H1 (cell line): ENCODE data around the gene SMIM20. TPM values are rescaled to one million over a fixed set of nuclear protein-coding genes. Genes with fewer than 3 reads are reported as not detected.

ENCODE experiments used
- CTCF ChIA-PET: fragments of 300-600 bp; sonication (Branson Sonifier 250); formaldehyde crosslinking; loops from one replicate; lab custom pipeline; 2021; ENCODE audit not compliant: partially characterized antibody; lab: Charles Lee
- POLR2A ChIA-PET: fragments of 300-600 bp; sonication (Branson Sonifier 250); formaldehyde crosslinking; loops from one replicate; lab custom pipeline; 2021; ENCODE audit warnings: inconsistent platforms; ENCODE audit not compliant: partially characterized antibody; lab: Charles Lee
- DNase-seq, 2 experiments: peaks; one replicate each; pipeline versions ENCODE4 v3.0.0 to v3.0.0-alpha.2; 2010 to 2022; ENCODE audit warnings: low spot score in 2 of 2, low read depth in 1 of 2, mixed read lengths in 1 of 2
- FAIRE-seq: peaks from 2 replicates; lab custom pipeline; 2011; peaks lifted over from hg19 to GRCh38; lab: Jason Lieb, UNC
- H2AFZ ChIP-seq: 2 replicates; pipeline ENCODE4 v1.8.1; 2012; ENCODE audit warnings: low read length, inconsistent platforms
- H2AK5ac ChIP-seq: 2 replicates; pipeline ENCODE4 v1.6.1; 2013; ENCODE audit warnings: low read depth, low read length
- H2BK120ac ChIP-seq: replicated peaks from 2 replicates; pipeline ENCODE3; 2013; ENCODE audit warnings: low read depth, low read length, inconsistent platforms
- H2BK12ac ChIP-seq: 2 replicates; pipeline ENCODE4 v1.6.1; 2013; ENCODE audit warnings: low read depth, low read length
- H2BK15ac ChIP-seq: 2 replicates; pipeline ENCODE4 v1.6.1; 2013; ENCODE audit warnings: low read length
- H2BK20ac ChIP-seq: 2 replicates; pipeline ENCODE4 v1.6.1; 2013; ENCODE audit warnings: low read length
- H2BK5ac ChIP-seq: 2 replicates; pipeline ENCODE4 v1.6.1; 2013; ENCODE audit warnings: low read depth, low read length
- H3K14ac ChIP-seq: 2 replicates; pipeline ENCODE4 v1.6.1; 2013; ENCODE audit warnings: inconsistent platforms; ENCODE audit not compliant: insufficient read length
- H3K18ac ChIP-seq: 2 replicates; pipeline ENCODE4 v1.6.1; 2013; ENCODE audit warnings: low read length; ENCODE audit errors: extremely low read depth
- H3K23ac ChIP-seq: 2 replicates; pipeline ENCODE4 v1.6.1; 2013; ENCODE audit warnings: inconsistent platforms; ENCODE audit not compliant: insufficient read length
- H3K23me2 ChIP-seq: 2 replicates; pipeline ENCODE4 v1.6.1; 2013; ENCODE audit warnings: low read depth, low read length
- H3K27ac ChIP-seq: 2 replicates; pipeline ENCODE4 v1.6.1; 2011; ENCODE audit warnings: low read depth, low read length, inconsistent platforms
- H3K27me3 ChIP-seq, 4 experiments: replicated peaks in 1 of 4; 1 replicate in 1 of 4; 2 replicates in 3 of 4; pipeline versions ENCODE4 v1.6.1 to v1.8.1; 2011 to 2013; ENCODE audit warnings: low read length in 3 of 4, mild to moderate bottlenecking in 3 of 4, inconsistent platforms in 2 of 4, mixed read lengths in 2 of 4, moderate library complexity in 1 of 4; ENCODE audit not compliant: control insufficient read depth in 3 of 4, insufficient read depth in 3 of 4; ENCODE audit errors: extremely low read depth in 1 of 4
- H3K36me3 ChIP-seq, 4 experiments: 2 replicates each; pipeline versions ENCODE4 v1.6.1 to v1.8.1; 2011 to 2013; ENCODE audit warnings: mild to moderate bottlenecking in 4 of 4, low read length in 3 of 4, moderate library complexity in 2 of 4, control low read depth in 1 of 4, inconsistent platforms in 1 of 4; ENCODE audit not compliant: insufficient read depth in 4 of 4, control insufficient read depth in 2 of 4
- H3K4ac ChIP-seq: replicated peaks from 2 replicates; pipeline ENCODE3; 2013; ENCODE audit warnings: low read length, low read depth, mixed read lengths, inconsistent platforms; ENCODE audit not compliant: insufficient read length
- H3K4me1 ChIP-seq, 4 experiments: replicated peaks in 1 of 4; 1 replicate in 1 of 4; 2 replicates in 3 of 4; pipeline versions ENCODE4 v1.6.1 to v1.8.1; 2011 to 2013; ENCODE audit warnings: low read length in 3 of 4, inconsistent platforms in 2 of 4, mixed read lengths in 1 of 4; ENCODE audit not compliant: insufficient read depth in 4 of 4, control insufficient read depth in 3 of 4
- H3K4me2 ChIP-seq, 2 experiments: 2 replicates each; pipeline versions ENCODE4 v1.6.1 to v1.8.1; 2011 to 2013; ENCODE audit warnings: low read depth in 2 of 2, low read length in 2 of 2, control low read depth in 1 of 2, inconsistent platforms in 1 of 2, mild to moderate bottlenecking in 1 of 2; ENCODE audit not compliant: insufficient read depth in 1 of 2
- H3K4me3 ChIP-seq, 4 experiments: fragments of 200-600, 300-600 bp in 1 of 4; sonication (generic), shearing (Covaris generic), sonication (Bioruptor Twin) in 1 of 4; 2 replicates each; pipeline versions ENCODE4 v1.5.1 to v1.8.1; 2011 to 2016; ENCODE audit warnings: low read length in 4 of 4, low read depth in 3 of 4, control low read depth in 2 of 4, inconsistent platforms in 2 of 4, mild to moderate bottlenecking in 2 of 4, mixed read lengths in 1 of 4, moderate library complexity in 1 of 4; ENCODE audit not compliant: insufficient read depth in 2 of 4; ENCODE audit errors: extremely low read depth in 1 of 4
- H3K56ac ChIP-seq: replicated peaks from 2 replicates; pipeline ENCODE3; 2013; ENCODE audit warnings: low read depth, mild to moderate bottlenecking, mixed read lengths, low read length, inconsistent platforms; ENCODE audit not compliant: insufficient read length
- H3K79me1 ChIP-seq: 2 replicates; pipeline ENCODE4 v1.6.1; 2013; ENCODE audit warnings: low read depth, low read length, control low read depth
- H3K79me2 ChIP-seq, 2 experiments: 2 replicates each; pipeline versions ENCODE4 v1.6.1 to v1.8.1; 2012 to 2013; ENCODE audit warnings: low read length in 2 of 2, mild to moderate bottlenecking in 2 of 2, inconsistent platforms in 1 of 2; ENCODE audit not compliant: insufficient read depth in 2 of 2, control insufficient read depth in 1 of 2
- H3K9ac ChIP-seq, 4 experiments: replicated peaks in 1 of 4; 1 replicate in 1 of 4; 2 replicates in 3 of 4; pipeline versions ENCODE4 v1.6.1 to v1.8.1; 2011 to 2013; ENCODE audit warnings: low read depth in 3 of 4, low read length in 3 of 4, control low read depth in 2 of 4, mild to moderate bottlenecking in 2 of 4, moderate library complexity in 2 of 4, inconsistent platforms in 1 of 4; ENCODE audit errors: extremely low read depth in 1 of 4
- H3K9me3 ChIP-seq, 2 experiments: 2 replicates each; pipeline versions ENCODE4 v1.6.1 to v1.8.1; 2012 to 2013; ENCODE audit warnings: mild to moderate bottlenecking in 2 of 2, moderate library complexity in 2 of 2, control low read depth in 1 of 2, inconsistent platforms in 1 of 2, low read depth in 1 of 2, low read length in 1 of 2, mixed read lengths in 1 of 2; ENCODE audit not compliant: insufficient read depth in 2 of 2
- H4K20me1 ChIP-seq, 2 experiments: replicated peaks in 1 of 2; 2 replicates each; pipeline versions ENCODE3 to v1.8.1; 2011 to 2013; ENCODE audit warnings: inconsistent platforms in 2 of 2, low read length in 2 of 2, mild to moderate bottlenecking in 1 of 2; ENCODE audit not compliant: insufficient read depth in 2 of 2, control insufficient read depth in 1 of 2
- H4K5ac ChIP-seq: 2 replicates; pipeline ENCODE4 v1.6.1; 2013; ENCODE audit warnings: low read length, low read depth, mixed read lengths, inconsistent platforms; ENCODE audit not compliant: insufficient read length
- H4K8ac ChIP-seq: 2 replicates; pipeline ENCODE4 v1.8.0; 2013; ENCODE audit warnings: mild to moderate bottlenecking, moderate library complexity, low read length, inconsistent platforms; ENCODE audit not compliant: insufficient read depth; ENCODE audit errors: extremely low read depth
- H4K91ac ChIP-seq: replicated peaks from 2 replicates; pipeline ENCODE3; 2013; ENCODE audit warnings: low read length, mixed read lengths, inconsistent platforms; ENCODE audit not compliant: insufficient read length
- ASH2L ChIP-seq: fragments of 200-600, 300-600 bp; sonication (generic); IDR thresholded peaks from one replicate; pipeline ENCODE4 v1.7.1; 2017; ENCODE audit warnings: low read length
- CBX5 ChIP-seq: fragments of 300-800, 300-1000 bp; sonication (generic); IDR thresholded peaks from 2 replicates; pipeline ENCODE4 v1.7.1; 2016; ENCODE audit warnings: antibody characterized with exemption, low read length, low read depth
- CBX8 ChIP-seq: fragments of 300-800, 300-1000 bp; sonication (generic); IDR thresholded peaks from 2 replicates; pipeline ENCODE4 v1.7.1; 2016; ENCODE audit warnings: low read depth, low read length, borderline replicate concordance
- CEBPB ChIP-seq: IDR thresholded peaks from 2 replicates; pipeline ENCODE4 v1.6.1; 2012; ENCODE audit warnings: low read depth, low read length
- E2F6 ChIP-seq: IDR thresholded peaks from 2 replicates; pipeline ENCODE4 v1.6.1; 2012; ENCODE audit warnings: inconsistent platforms
- EZH2 ChIP-seq: fragments of 200-600 bp; sonication (generic); IDR thresholded peaks from 2 replicates; pipeline ENCODE4 v1.7.1; 2012; ENCODE audit warnings: low read depth, mild to moderate bottlenecking, moderate library complexity, low read length, inconsistent platforms; ENCODE audit not compliant: severe bottlenecking
- HDAC6 ChIP-seq: IDR thresholded peaks from one replicate; pipeline ENCODE4 v1.7.1; 2012; ENCODE audit warnings: low read depth, mild to moderate bottlenecking, inconsistent platforms, low read length, moderate library complexity
- PHF8 ChIP-seq: fragments of 200-600 bp; sonication (generic); conservative IDR thresholded peaks from 2 replicates; pipeline ENCODE4 v1.7.1; 2012; ENCODE audit warnings: low read depth, mild to moderate bottlenecking, inconsistent platforms, low read length, moderate library complexity
- POU5F1 ChIP-seq: IDR thresholded peaks from 2 replicates; pipeline ENCODE4 v1.6.1; 2011; ENCODE audit warnings: low read depth, mild to moderate bottlenecking, low read length, moderate library complexity
- RXRA ChIP-seq: IDR thresholded peaks from 2 replicates; pipeline ENCODE4 v1.6.1; 2011; ENCODE audit warnings: low read depth, mild to moderate bottlenecking, low read length, moderate library complexity; ENCODE audit not compliant: insufficient read depth
- SP2 ChIP-seq: IDR thresholded peaks from 2 replicates; pipeline ENCODE4 v1.6.1; 2012; ENCODE audit warnings: mild to moderate bottlenecking, low read length, inconsistent platforms
- SP4 ChIP-seq: IDR thresholded peaks from 2 replicates; pipeline ENCODE4 v1.6.1; 2012; ENCODE audit warnings: low read length, inconsistent platforms
- TBP ChIP-seq: IDR thresholded peaks from 2 replicates; pipeline ENCODE4 v1.6.1; 2011; ENCODE audit warnings: low read depth, low read length, improper control_type of control experiment
- YY1 ChIP-seq: IDR thresholded peaks from 2 replicates; pipeline ENCODE4 v1.6.1; 2011; ENCODE audit warnings: low read depth, mild to moderate bottlenecking, low read length
- WGBS, 2 experiments: shearing (Covaris generic) in 1 of 2; methylation state at CpG; one replicate each; pipeline versions ENCODE4 v1.1.6 to v1.1.7; 2013 to 2015; ENCODE audit warnings: low lambda C conversion rate in 2 of 2, mixed read lengths in 2 of 2, inconsistent platforms in 1 of 2, low coverage in 1 of 2, missing lambda C conversion rate in 1 of 2; ENCODE audit not compliant: insufficient replicate concordance in 2 of 2, insufficient coverage in 1 of 2, insufficient read length in 1 of 2; ENCODE audit errors: extremely low coverage in 1 of 2, missing lambda C conversion rate in 1 of 2; 5-methylcytosine and 5-hydroxymethylcytosine counted together
- polyA plus RNA-seq, 7 experiments: library from polyadenylated mRNA; depleted of rRNA in 3 of 7; stranded (reverse) in 5 of 7; unstranded in 2 of 7; fragments of >200 nt in 5 of 7; fragments of 200-250 nt in 2 of 7; gene quantifications; 1 replicate in 5 of 7; 2 replicates in 1 of 7; 4 replicates in 1 of 7; pipeline versions ENCODE4 v1.2.1 to v1.2.3, GENCODE V29; 2011 to 2013; ENCODE audit warnings: missing spikeins in 2 of 7, mixed read lengths in 2 of 7
- total RNA-seq: library from RNA; stranded (reverse); fragmentation: NEBNext Ultra II Directional; extraction: Animal tissue kit (Norgen Biotek cat#: 25700); gene quantifications from 2 replicates; pipeline ENCODE4 v1.2.1, GENCODE V29; 2021

SMIM20 gene
- total and polyA plus RNA-seq, 2 of the 8 experiments (the other 6 are each of a cell fraction or from before 2014, with no cell fraction given), result 21.9 to 36.9 TPM

- CTCF ChIA-PET, result interaction anchor here (0.6 to 1.8 kb wide), 5 partner anchors 9 to 528 kb away, joined by 3 to 5 read pairs (median 3); no protein-coding TSS in a partner anchor
- Histone ChIP-seq H2BK20ac (no peak overlapping the region), H2BK120ac (no peak overlapping the region), H2AFZ (no peak overlapping the region), H4K20me1 (no peaks in the 10 kb centered on the region), H3K56ac (no peak overlapping the region), H3K79me2 (no peaks in the 10 kb centered on the region), H3K27ac (no peak overlapping the region), H2AK5ac (no peak overlapping the region), H4K8ac (no peak overlapping the region), H3K4me2 (no peak overlapping the region), H2BK12ac (no peak overlapping the region), H3K4me3 (no peak overlapping the region), H3K79me1 (no peaks in the 10 kb centered on the region), H4K5ac (no peak overlapping the region), H2BK5ac (no peak overlapping the region), H3K36me3 (no peaks in the 10 kb centered on the region), H3K27me3 (no peaks in the 10 kb centered on the region), H3K14ac (no peak overlapping the region), H3K9ac (no peak overlapping the region), H3K23ac (no peak overlapping the region), H3K4ac (no peak overlapping the region), H3K23me2 (no peaks in the 10 kb centered on the region), H4K91ac (no peak overlapping the region), H3K9me3 (no peaks in the 10 kb centered on the region), H3K4me1 (peaks cover 0 to 14% (median 11%) of the 10 kb centered on the region in 4 experiments; a peak in 6 of 7 replicates), H2BK15ac (no peak overlapping the region), H3K18ac (no peak overlapping the region)
- 95% methylated on average over 1 of the region's 1 CpG; no CpG with 5 or more reads in 1 of the 2 experiments for WGBS, 2 experiments
- DNase-seq (no peak), FAIRE-seq (no peak)
- POLR2A ChIA-PET, result no interaction called here
- TF ChIP-seq CBX5 (no peak), SP4 (no peak), ASH2L (no peak), RXRA (no peak), CEBPB (no peak), E2F6 (no peak), TBP (no peak), HDAC6 (no peak), SP2 (no peak), YY1 (no peak), POU5F1 (no peak), CBX8 (no peak), EZH2 (no peak), PHF8 (no peak)
Measured at GRCh38 chr4:25948051-25948450, 34.0 kb downstream of the SMIM20 start.
